ENCODE measurements around the gene IGLL5. TPM values are rescaled to one million over a fixed set of nuclear protein-coding genes. Genes with fewer than 3 reads are reported as not detected.

IGLL5 gene
- total RNA-seq, 1 donor from 2014 or later, result not detected

GRCh38 chr22:22890085-22890484, 2.5 kb downstream of the IGLL5 start:
- no peak for DNase-seq (ENCODE audit: low spot score in 2 of 2, unreplicated experiment in 2 of 2)
- peaks cover 90% of the 10 kb centered on the region for H3K27me3 Mint-ChIP-seq (ENCODE audit: low read depth)
- no peak overlapping the region for H3K4me3 Mint-ChIP-seq
- peaks cover 5% of the 10 kb centered on the region for H3K9me3 Mint-ChIP-seq
- no peaks in the 10 kb centered on the region for H3K4me1 Mint-ChIP-seq
- TF ChIP-seq CTCF (IDR thresholded peaks at IDR 0.05; ENCODE audit: unreplicated experiment), result no peak
- H3K27ac Mint-ChIP-seq, result no peak overlapping the region
- H3K36me3 Mint-ChIP-seq, result no peaks in the 10 kb centered on the region

GRCh38 chr22:22891139-22891621, 3.6 kb downstream of the IGLL5 start:
- no peaks in the 10 kb centered on the region for H3K4me1 Mint-ChIP-seq
- TF ChIP-seq CTCF (IDR thresholded peaks at IDR 0.05; ENCODE audit: unreplicated experiment), result no peak
- H3K27ac Mint-ChIP-seq, result no peak overlapping the region
- H3K4me3 Mint-ChIP-seq, result no peak overlapping the region
- no peak for DNase-seq (ENCODE audit: low spot score in 2 of 2, unreplicated experiment in 2 of 2)
- no peaks in the 10 kb centered on the region for H3K36me3 Mint-ChIP-seq
- H3K9me3 Mint-ChIP-seq, result peaks cover 5% of the 10 kb centered on the region
- H3K27me3 Mint-ChIP-seq (ENCODE audit: low read depth), result peaks cover 92% of the 10 kb centered on the region

- TF ChIP-seq CTCF (IDR thresholded peaks at IDR 0.05; ENCODE audit: unreplicated experiment), result no peak
- no peak overlapping the region for H3K4me3 Mint-ChIP-seq
- no peaks in the 10 kb centered on the region for H3K36me3 Mint-ChIP-seq
- peaks cover 92% of the 10 kb centered on the region for H3K27me3 Mint-ChIP-seq (ENCODE audit: low read depth)
- H3K9me3 Mint-ChIP-seq, result peaks cover 5% of the 10 kb centered on the region
- H3K27ac Mint-ChIP-seq, result no peak overlapping the region
- H3K4me1 Mint-ChIP-seq, result no peaks in the 10 kb centered on the region
- DNase-seq (ENCODE audit: low spot score in 2 of 2, unreplicated experiment in 2 of 2), result no peak
Observed at GRCh38 chr22:22892096-22893052, 4.8 kb downstream of the IGLL5 start.

- Mint-ChIP-seq H3K4me1 (peaks cover 2% of the 10 kb centered on the region), H3K27ac (no peak overlapping the region), H3K9me3 (peaks cover 5% of the 10 kb centered on the region), H3K4me3 (no peak overlapping the region), H3K36me3 (no peaks in the 10 kb centered on the region), H3K27me3 (ENCODE audit: low read depth) (peaks cover 93% of the 10 kb centered on the region)
- no peak for DNase-seq (ENCODE audit: low spot score in 2 of 2, unreplicated experiment in 2 of 2)
- no peak for TF ChIP-seq CTCF (IDR thresholded peaks at IDR 0.05; ENCODE audit: unreplicated experiment)
Observed at GRCh38 chr22:22893077-22893805, 5.6 kb downstream of the IGLL5 start.

- Mint-ChIP-seq H3K27ac (no peak overlapping the region), H3K9me3 (peaks cover 5% of the 10 kb centered on the region), H3K36me3 (no peaks in the 10 kb centered on the region), H3K4me1 (peaks cover 5% of the 10 kb centered on the region), H3K27me3 (ENCODE audit: low read depth) (peaks cover 87% of the 10 kb centered on the region), H3K4me3 (no peak overlapping the region)
- no peak for TF ChIP-seq CTCF (IDR thresholded peaks at IDR 0.05; ENCODE audit: unreplicated experiment)
- DNase-seq (ENCODE audit: low spot score in 2 of 2, unreplicated experiment in 2 of 2), result no peak
Observed at GRCh38 chr22:22893891-22894739, 6.5 kb downstream of the IGLL5 start.

Measured in mesothelial cell of epicardium (in vitro differentiated cells).